OCI-LY1 (cell line): ENCODE measurements around the gene NEU1.

ENCODE experiments used
- H2AFZ ChIP-seq: fragments of 200-600 bp; sonication (generic), shearing (Covaris generic); 2 replicates; pipeline ENCODE4 v1.6.0; 2014; ENCODE audit warnings: antibody characterized with exemption, mild to moderate bottlenecking, low read length
- H3F3A ChIP-seq: fragments of 200-600 bp; sonication (generic), shearing (Covaris generic); 2 replicates; pipeline ENCODE4 v1.6.0; 2014; ENCODE audit warnings: mild to moderate bottlenecking, antibody characterized with exemption, low read length, moderate library complexity; ENCODE audit not compliant: insufficient read depth
- H3K27ac ChIP-seq: fragments of 200-600 bp; sonication (generic); 2 replicates; pipeline ENCODE4 v1.5.1; 2014; ENCODE audit warnings: low read length, mixed run types, mild to moderate bottlenecking, low read depth; ENCODE audit not compliant: poor library complexity, severe bottlenecking
- H3K27me3 ChIP-seq: fragments of 200-600 bp; sonication (generic); 2 replicates; pipeline ENCODE4 v1.6.0; 2014; ENCODE audit warnings: antibody characterized with exemption, mild to moderate bottlenecking, low read length, moderate library complexity; ENCODE audit not compliant: insufficient read depth
- H3K36me3 ChIP-seq: fragments of 200-600 bp; sonication (generic); 2 replicates; pipeline ENCODE4 v1.6.1; 2014; ENCODE audit warnings: mild to moderate bottlenecking, antibody characterized with exemption, low read length, moderate library complexity, mixed read lengths; ENCODE audit not compliant: insufficient read depth
- H3K4me1 ChIP-seq: fragments of 200-600 bp; sonication (generic); 2 replicates; pipeline ENCODE4 v1.5.1; 2014; ENCODE audit warnings: mild to moderate bottlenecking, low read length, moderate library complexity; ENCODE audit not compliant: insufficient read depth, severe bottlenecking
- H3K4me2 ChIP-seq: fragments of 200-600 bp; sonication (generic), shearing (Covaris generic); 2 replicates; pipeline ENCODE4 v1.6.1; 2014; ENCODE audit warnings: low read length
- H3K4me3 ChIP-seq: fragments of 200-600 bp; sonication (generic); 2 replicates; pipeline ENCODE4 v1.5.1; 2014; ENCODE audit warnings: low read length, low read depth, mild to moderate bottlenecking, mixed read lengths; ENCODE audit not compliant: poor library complexity, severe bottlenecking
- H3K79me2 ChIP-seq: fragments of 200-600 bp; shearing (Covaris generic); 2 replicates; pipeline ENCODE4 v1.6.1; 2016; ENCODE audit warnings: mixed run types, low read length, mixed read lengths; ENCODE audit not compliant: insufficient read depth
- H3K9ac ChIP-seq: fragments of 200-600 bp; sonication (generic), shearing (Covaris generic); 2 replicates; pipeline ENCODE4 v1.6.1; 2014; ENCODE audit warnings: mild to moderate bottlenecking, low read length, mixed read lengths
- H3K9me2 ChIP-seq: fragments of 200-600 bp; sonication (generic), shearing (Covaris generic); 2 replicates; pipeline ENCODE4 v1.6.1; 2014; ENCODE audit warnings: low read depth, mild to moderate bottlenecking, low read length, mixed read lengths
- H3K9me3 ChIP-seq: fragments of 200-600 bp; shearing (Covaris generic); 2 replicates; pipeline ENCODE4 v1.6.1; 2014; ENCODE audit warnings: low read length, mixed read lengths
- H4K20me1 ChIP-seq: fragments of 200-600 bp; sonication (generic), shearing (Covaris generic); 2 replicates; pipeline ENCODE4 v1.6.0; 2016; ENCODE audit warnings: mild to moderate bottlenecking, low read length; ENCODE audit not compliant: insufficient read depth
- CTCF ChIP-seq: fragments of 200-600 bp; sonication (generic), shearing (Covaris generic); IDR thresholded peaks from 2 replicates; pipeline ENCODE4 v1.5.1; 2017; ENCODE audit warnings: mild to moderate bottlenecking, antibody characterized with exemption, low read length, moderate library complexity, mixed read lengths
- EZH2 ChIP-seq: fragments of 200-600 bp; sonication (generic), shearing (Covaris generic); IDR thresholded peaks from 2 replicates; pipeline ENCODE4 v1.8.0; 2017; ENCODE audit warnings: borderline replicate concordance, mixed run types, mild to moderate bottlenecking, antibody characterized with exemption, low read length, moderate library complexity, mixed read lengths

Gene NEU1

GRCh38 chr6:31880616-31881015 is 18.0 kb upstream of the NEU1 start:
- H3K4me3 ChIP-seq: no peak overlapping the region
- H3K9ac ChIP-seq: no peak overlapping the region
- no peak overlapping the region for H2AFZ ChIP-seq
- H3K27ac ChIP-seq: no peak overlapping the region
- no peaks in the 10 kb centered on the region for H4K20me1 ChIP-seq
- no peaks in the 10 kb centered on the region for H3K9me2 ChIP-seq
- H3K79me2 ChIP-seq: no peaks in the 10 kb centered on the region
- H3K9me3 ChIP-seq: no peaks in the 10 kb centered on the region
- H3K4me2 ChIP-seq: no peak overlapping the region
- no peaks in the 10 kb centered on the region for H3K27me3 ChIP-seq
- H3K36me3 ChIP-seq: peaks cover 56% of the 10 kb centered on the region
- no peaks in the 10 kb centered on the region for H3F3A ChIP-seq
- no peaks in the 10 kb centered on the region for H3K4me1 ChIP-seq
- TF ChIP-seq CTCF (no peak), EZH2 (no peak)

- no peak overlapping the region for H3K27ac ChIP-seq
- H4K20me1 ChIP-seq: no peaks in the 10 kb centered on the region
Measured at GRCh38 chr6:31879901-31880300, 17.3 kb upstream of the NEU1 start.

GRCh38 chr6:31879143-31879542 is 16.5 kb upstream of the NEU1 start:
- no peaks in the 10 kb centered on the region for H4K20me1 ChIP-seq
- H3K4me3 ChIP-seq: no peak overlapping the region
- peaks cover 45% of the 10 kb centered on the region for H3K36me3 ChIP-seq

More at GRCh38 chr6:31879901-31880300, 17.3 kb upstream of the NEU1 start:
- H3K79me2 ChIP-seq: no peaks in the 10 kb centered on the region
- H3K4me1 ChIP-seq: no peaks in the 10 kb centered on the region
- H3K36me3 ChIP-seq: peaks cover 52% of the 10 kb centered on the region
- H3K27me3 ChIP-seq: no peaks in the 10 kb centered on the region
- H3K9me2 ChIP-seq: no peaks in the 10 kb centered on the region
- no peak overlapping the region for H2AFZ ChIP-seq
- no peak for TF ChIP-seq EZH2
- no peak for TF ChIP-seq CTCF
- no peak overlapping the region for H3K4me2 ChIP-seq
- no peak overlapping the region for H3K9ac ChIP-seq
- no peaks in the 10 kb centered on the region for H3F3A ChIP-seq
- H3K4me3 ChIP-seq: no peak overlapping the region
- H3K9me3 ChIP-seq: no peaks in the 10 kb centered on the region

More at GRCh38 chr6:31879143-31879542, 16.5 kb upstream of the NEU1 start:
- no peaks in the 10 kb centered on the region for H3K9me3 ChIP-seq
- no peak overlapping the region for H3K27ac ChIP-seq
- no peaks in the 10 kb centered on the region for H3K79me2 ChIP-seq
- no peaks in the 10 kb centered on the region for H3K27me3 ChIP-seq
- H3F3A ChIP-seq: no peaks in the 10 kb centered on the region
- H3K4me1 ChIP-seq: no peaks in the 10 kb centered on the region
- H3K9me2 ChIP-seq: no peaks in the 10 kb centered on the region
- no peak overlapping the region for H2AFZ ChIP-seq
- H3K4me2 ChIP-seq: no peak overlapping the region
- no peak overlapping the region for H3K9ac ChIP-seq
- TF ChIP-seq EZH2 (no peak), CTCF (no peak)
